HUES48 (cell line): Measurements from ENCODE around the gene MEIOB.
A peak's percentile ranks its signal among the peaks of the same experiment; 100 is the strongest.

Experiments used
- H3K27ac ChIP-seq: one replicate; pipeline ENCODE4 v1.7.0; 2013; ENCODE audit warnings: low read depth, low read length, inconsistent platforms
- H3K27me3 ChIP-seq: 2 replicates; pipeline ENCODE4 v1.6.1; 2013; ENCODE audit warnings: mild to moderate bottlenecking, low read length; ENCODE audit not compliant: control insufficient read depth, insufficient read depth
- H3K36me3 ChIP-seq: 2 replicates; pipeline ENCODE4 v1.6.1; 2013; ENCODE audit warnings: low read length; ENCODE audit not compliant: control insufficient read depth, insufficient read depth
- H3K4me1 ChIP-seq: 2 replicates; pipeline ENCODE4 v1.6.1; 2013; ENCODE audit warnings: mild to moderate bottlenecking, low read length; ENCODE audit not compliant: control insufficient read depth, insufficient read depth
- H3K4me3 ChIP-seq: 2 replicates; pipeline ENCODE4 v1.5.1; 2013; ENCODE audit warnings: mild to moderate bottlenecking, low read depth, low read length
- H3K9ac ChIP-seq: 2 replicates; pipeline ENCODE4 v1.6.1; 2013; ENCODE audit warnings: mild to moderate bottlenecking, low read depth, low read length, moderate library complexity
- H3K9me3 ChIP-seq: 2 replicates; pipeline ENCODE4 v1.6.1; 2013; ENCODE audit warnings: low read length; ENCODE audit not compliant: control insufficient read depth, insufficient read depth

MEIOB gene

DNA sequence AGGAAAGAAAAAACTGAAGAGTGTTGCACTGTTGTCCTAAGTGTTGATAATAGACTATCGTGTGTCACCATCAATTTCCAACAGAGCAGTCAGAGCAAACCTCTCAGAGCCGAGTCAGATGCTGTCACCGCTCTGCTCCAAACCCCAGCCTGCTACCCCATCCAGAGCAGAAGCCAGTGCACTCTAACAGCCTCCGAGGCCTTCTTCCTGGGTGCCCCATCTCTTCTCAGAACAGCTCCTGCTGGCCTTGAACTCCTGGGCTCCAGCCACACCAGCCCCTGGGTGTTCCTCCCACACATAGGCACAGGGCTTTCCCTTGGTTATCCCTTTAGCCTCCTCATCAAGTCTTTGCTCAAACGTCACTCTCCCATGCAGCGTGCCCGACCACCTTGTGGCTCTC, 21.0 kb downstream of the MEIOB start:
- H3K4me1 ChIP-seq, result no peaks in the 10 kb centered on the region
- no peaks in the 10 kb centered on the region for H3K9me3 ChIP-seq
- no peak overlapping the region for H3K9ac ChIP-seq
- no peaks in the 10 kb centered on the region for H3K36me3 ChIP-seq
- H3K27me3 ChIP-seq, result peaks cover 11% of the 10 kb centered on the region
- no peak overlapping the region for H3K27ac ChIP-seq
- H3K4me3 ChIP-seq, result no peak overlapping the region

DNA sequence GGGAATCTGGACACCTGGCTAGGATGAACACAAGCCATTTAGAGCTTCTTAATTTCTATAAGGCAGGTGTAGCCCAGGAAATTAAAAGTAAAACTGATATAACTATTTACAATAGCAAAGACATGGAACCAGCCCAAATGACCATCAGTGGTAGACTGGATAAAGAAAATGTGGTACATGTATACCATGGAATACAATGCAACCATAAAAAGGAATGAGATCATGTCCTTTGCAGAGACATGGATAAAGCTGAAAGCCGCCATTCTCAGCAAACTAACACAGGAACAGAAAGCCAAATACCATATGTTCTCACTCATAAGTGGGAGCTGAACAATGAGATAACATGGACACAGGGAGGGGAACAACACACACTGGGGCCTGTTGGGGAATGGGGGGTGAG, 25.5 kb downstream of the MEIOB start:
- Histone ChIP-seq H3K4me1 (no peaks in the 10 kb centered on the region), H3K27ac (no peak overlapping the region), H3K9me3 (no peaks in the 10 kb centered on the region), H3K27me3 (peaks cover 3% of the 10 kb centered on the region; the same call in 1 of the 2 replicates), H3K36me3 (no peaks in the 10 kb centered on the region), H3K9ac (no peak overlapping the region), H3K4me3 (no peak overlapping the region)

DNA sequence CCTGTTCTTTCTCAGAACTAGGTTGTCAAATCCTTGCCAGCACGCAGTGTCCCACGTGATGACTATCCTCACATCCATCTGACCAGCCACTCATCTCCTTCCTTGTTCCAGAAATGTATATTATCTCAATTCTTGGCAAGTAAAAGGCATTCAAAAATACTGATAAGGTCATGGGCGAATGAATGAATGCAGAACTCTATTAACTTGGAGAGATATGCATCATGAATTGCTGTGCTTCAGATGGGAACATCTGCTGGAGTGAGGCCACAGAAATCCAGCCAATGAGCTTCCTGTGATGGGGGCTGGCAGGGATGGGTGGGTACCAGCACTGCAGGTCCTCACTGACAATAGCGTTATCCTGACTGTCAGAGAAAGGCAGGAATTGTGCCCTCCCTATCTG, 26.0 kb downstream of the MEIOB start:
- H3K9ac ChIP-seq, result no peak overlapping the region
- no peaks in the 10 kb centered on the region for H3K36me3 ChIP-seq
- H3K4me3 ChIP-seq, result no peak overlapping the region
- no peaks in the 10 kb centered on the region for H3K4me1 ChIP-seq
- H3K9me3 ChIP-seq, result no peaks in the 10 kb centered on the region
- no peak overlapping the region for H3K27ac ChIP-seq
- H3K27me3 ChIP-seq, result peaks cover 3% of the 10 kb centered on the region; the same call in 1 of the 2 replicates

DNA sequence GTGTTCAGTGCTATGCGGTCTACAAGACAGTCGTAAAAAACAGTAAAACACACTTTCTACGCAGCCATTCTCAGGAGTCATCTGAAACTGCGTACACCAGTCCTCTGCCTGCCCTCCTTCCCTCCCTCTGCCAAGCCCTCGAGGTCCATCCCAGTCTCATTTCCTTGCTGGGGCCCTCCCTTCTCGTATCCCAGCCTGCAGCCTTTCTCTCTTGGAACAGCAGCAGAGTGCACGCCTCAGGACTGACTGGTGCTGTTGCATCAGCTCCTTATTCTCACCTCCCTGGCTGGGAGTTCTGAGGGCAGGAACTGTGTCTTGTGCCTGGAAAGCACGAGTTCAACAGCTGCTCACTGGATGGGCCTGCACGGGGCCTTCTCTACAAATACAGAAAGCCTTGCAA, 32.4 kb downstream of the MEIOB start:
- no peaks in the 10 kb centered on the region for H3K36me3 ChIP-seq
- no peaks in the 10 kb centered on the region for H3K27me3 ChIP-seq
- no peak overlapping the region for H3K9ac ChIP-seq
- H3K9me3 ChIP-seq, result no peaks in the 10 kb centered on the region
- no peaks in the 10 kb centered on the region for H3K4me1 ChIP-seq
- H3K4me3 ChIP-seq, result no peak overlapping the region
- no peak overlapping the region for H3K27ac ChIP-seq

DNA sequence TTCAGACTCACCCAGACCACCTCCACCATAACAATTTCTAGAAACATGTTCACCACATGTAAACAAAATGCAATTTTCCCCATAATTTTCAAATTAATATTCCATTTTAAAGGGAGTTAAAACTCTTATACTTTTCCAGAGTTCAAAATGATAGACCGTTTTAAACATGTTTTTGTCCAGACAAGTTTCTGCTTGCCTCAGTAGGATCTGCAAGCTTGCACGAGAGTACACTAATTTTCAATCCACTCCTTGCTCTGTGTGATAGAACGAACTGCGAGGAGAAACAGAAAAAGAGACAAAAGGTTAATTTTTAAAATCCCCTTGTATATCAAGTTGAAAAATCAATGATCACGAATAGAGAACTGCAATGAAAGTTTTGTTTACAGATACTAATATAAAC, 37.9 kb downstream of the MEIOB start:
- Histone ChIP-seq H3K4me3 (no peak overlapping the region), H3K9me3 (no peaks in the 10 kb centered on the region), H3K36me3 (peaks cover 3% of the 10 kb centered on the region; the same call in 1 of the 2 replicates), H3K27ac (no peak overlapping the region), H3K27me3 (no peaks in the 10 kb centered on the region), H3K9ac (no peak overlapping the region), H3K4me1 (no peaks in the 10 kb centered on the region)

DNA sequence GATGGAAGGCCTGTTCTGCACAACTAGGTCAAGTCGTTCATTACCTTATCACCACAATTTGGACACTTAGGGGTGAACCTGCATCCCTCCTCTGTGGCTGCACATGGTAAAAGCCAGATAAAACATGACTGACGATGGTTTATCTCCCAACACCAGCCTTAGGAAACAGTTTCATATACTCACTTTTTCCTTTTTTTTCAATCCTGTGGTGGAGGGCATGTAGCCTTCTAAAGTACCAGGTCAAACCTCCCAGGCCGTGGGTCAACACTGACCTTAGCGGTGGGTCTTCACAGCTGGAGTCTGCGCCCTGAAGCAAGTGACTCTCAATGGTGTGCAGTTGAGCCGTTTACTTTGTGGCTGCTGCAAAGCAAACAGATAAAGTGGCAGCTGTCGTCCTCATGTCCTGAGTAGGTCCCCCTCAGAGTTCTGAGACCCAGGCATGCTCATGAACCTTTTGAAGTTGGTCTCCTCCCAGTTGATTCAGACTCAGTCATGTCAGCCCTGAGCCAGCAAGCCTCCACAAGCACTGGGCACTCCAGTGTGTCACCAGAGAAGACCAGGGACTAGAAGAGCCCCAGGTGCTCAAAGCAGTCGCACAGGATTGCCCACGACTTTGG, 39.0 kb downstream of the MEIOB start:
- no peak overlapping the region for H3K27ac ChIP-seq
- no peak overlapping the region for H3K4me3 ChIP-seq
- H3K4me1 ChIP-seq, result peaks cover 6% of the 10 kb centered on the region; the same call in 1 of the 2 replicates
- H3K9ac ChIP-seq, result no peak overlapping the region
- H3K27me3 ChIP-seq, result no peaks in the 10 kb centered on the region
- H3K9me3 ChIP-seq, result no peaks in the 10 kb centered on the region
- H3K36me3 ChIP-seq, result peaks cover 6% of the 10 kb centered on the region; the same call in 1 of the 2 replicates

DNA sequence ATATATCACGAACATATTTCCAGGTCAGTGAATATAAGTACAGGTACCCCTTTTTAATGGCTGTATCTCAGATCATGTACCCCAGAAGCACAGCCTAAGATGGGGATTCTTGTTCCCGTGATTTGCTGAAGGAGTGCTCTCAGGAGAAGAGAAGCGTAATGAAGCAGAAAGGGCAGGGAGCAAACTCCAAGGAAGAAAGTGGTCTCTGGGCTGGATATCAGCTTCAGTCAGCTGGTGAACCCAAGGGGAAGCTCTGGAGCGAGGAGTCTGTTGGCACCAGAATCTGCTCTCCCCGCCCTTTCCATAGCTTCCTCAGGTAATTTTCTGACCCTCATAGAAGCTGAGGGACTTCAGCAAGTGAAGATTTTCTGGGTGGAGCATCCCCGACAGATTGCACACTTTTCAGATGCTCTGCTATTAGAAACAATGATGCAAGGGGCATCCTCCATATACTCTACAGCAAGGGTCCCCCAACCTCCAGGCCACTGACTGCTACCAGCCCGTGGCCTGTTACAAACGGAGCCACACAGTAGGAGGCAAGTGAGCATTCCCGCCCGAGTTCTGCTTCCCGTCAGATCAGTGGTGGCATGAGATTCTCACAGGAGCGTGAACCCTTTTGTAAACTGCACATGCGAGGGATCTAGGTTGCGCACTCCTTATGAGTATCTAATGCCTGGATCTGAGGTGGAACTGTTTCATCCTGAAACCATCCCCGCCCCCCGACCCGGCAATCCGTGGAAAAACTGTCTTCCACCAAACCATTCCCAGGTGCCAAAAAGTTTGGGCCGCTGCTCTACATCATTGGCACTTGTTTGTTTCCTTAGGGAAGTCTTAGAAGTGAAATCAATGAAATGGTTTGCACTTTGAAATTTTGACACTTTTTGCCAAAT, 40.5 kb downstream of the MEIOB start:
- H3K36me3 ChIP-seq, result peaks cover 6% of the 10 kb centered on the region; the same call in 1 of the 2 replicates
- H3K4me1 ChIP-seq, result peaks cover 6% of the 10 kb centered on the region; the same call in 1 of the 2 replicates
- no peak overlapping the region for H3K4me3 ChIP-seq
- no peak overlapping the region for H3K9ac ChIP-seq
- no peak overlapping the region for H3K27ac ChIP-seq
- no peaks in the 10 kb centered on the region for H3K9me3 ChIP-seq
- no peaks in the 10 kb centered on the region for H3K27me3 ChIP-seq

DNA sequence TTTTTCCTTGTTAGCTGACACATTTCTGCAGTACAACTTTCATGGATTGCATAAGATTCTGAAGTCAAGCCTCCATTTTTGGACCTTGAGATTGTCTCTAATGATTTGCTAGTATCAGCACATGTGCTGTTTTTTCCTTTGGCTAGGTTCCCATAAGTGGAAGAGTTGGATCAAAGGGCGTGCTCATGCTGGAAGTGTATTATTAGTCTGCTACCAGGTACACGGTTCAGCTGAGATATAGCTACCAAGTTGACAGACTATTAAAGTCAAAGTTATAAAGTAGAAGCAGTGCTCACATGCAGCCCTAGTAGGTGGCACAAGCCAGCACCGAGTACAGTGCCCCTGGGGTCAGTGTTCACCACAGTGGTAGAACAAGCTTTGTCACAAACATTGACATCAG, 41.8 kb downstream of the MEIOB start:
- H3K4me1 ChIP-seq, result peaks cover 6% of the 10 kb centered on the region; the same call in 1 of the 2 replicates
- H3K27ac ChIP-seq, result no peak overlapping the region
- no peak overlapping the region for H3K9ac ChIP-seq
- H3K4me3 ChIP-seq, result no peak overlapping the region
- no peaks in the 10 kb centered on the region for H3K27me3 ChIP-seq
- peaks cover 6% of the 10 kb centered on the region; the same call in 1 of the 2 replicates for H3K36me3 ChIP-seq
- H3K9me3 ChIP-seq, result no peaks in the 10 kb centered on the region

DNA sequence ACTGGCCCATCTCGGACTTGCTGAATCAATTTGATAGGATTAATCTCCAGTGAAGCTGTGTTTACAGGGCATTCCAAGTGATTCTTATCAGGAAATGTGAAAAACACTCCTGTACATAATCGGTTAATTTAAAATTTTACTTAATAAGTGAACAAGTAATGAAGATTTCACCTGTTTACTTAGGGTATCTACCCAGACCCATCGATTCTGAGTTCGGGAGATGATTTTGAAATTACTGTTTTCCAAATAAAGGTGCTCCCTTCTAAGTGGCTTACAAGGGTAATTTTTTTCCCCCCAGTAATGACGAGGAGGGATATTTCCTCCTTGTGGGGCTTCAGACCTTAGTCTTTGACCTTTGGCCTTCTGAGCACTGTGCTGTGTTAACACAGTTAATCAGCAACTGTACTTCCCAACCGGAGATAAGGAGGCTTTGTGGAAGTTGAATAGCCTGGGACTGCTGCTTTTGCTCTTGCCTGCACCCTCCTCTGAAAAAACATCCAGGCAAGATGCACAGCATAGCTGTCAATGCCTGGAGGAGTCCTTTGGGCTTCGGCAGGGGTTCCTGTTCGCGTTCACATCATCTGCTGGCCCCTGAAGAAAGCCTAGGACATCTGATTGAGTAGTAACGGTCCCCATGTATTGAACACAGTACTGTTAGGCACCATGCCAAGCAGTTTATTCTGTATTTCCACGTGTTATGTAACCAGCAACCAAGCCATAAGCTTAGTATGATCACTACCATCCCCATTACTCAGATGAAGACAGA, 43.1 kb downstream of the MEIOB start:
- peaks cover 6% of the 10 kb centered on the region; the same call in 1 of the 2 replicates for H3K4me1 ChIP-seq
- H3K36me3 ChIP-seq, result peaks cover 6% of the 10 kb centered on the region; the same call in 1 of the 2 replicates
- H3K4me3 ChIP-seq, result peak overlapping the region; percentile 95
- H3K27ac ChIP-seq, result no peak overlapping the region
- H3K9ac ChIP-seq, result no peak overlapping the region
- no peaks in the 10 kb centered on the region for H3K27me3 ChIP-seq
- no peaks in the 10 kb centered on the region for H3K9me3 ChIP-seq

DNA sequence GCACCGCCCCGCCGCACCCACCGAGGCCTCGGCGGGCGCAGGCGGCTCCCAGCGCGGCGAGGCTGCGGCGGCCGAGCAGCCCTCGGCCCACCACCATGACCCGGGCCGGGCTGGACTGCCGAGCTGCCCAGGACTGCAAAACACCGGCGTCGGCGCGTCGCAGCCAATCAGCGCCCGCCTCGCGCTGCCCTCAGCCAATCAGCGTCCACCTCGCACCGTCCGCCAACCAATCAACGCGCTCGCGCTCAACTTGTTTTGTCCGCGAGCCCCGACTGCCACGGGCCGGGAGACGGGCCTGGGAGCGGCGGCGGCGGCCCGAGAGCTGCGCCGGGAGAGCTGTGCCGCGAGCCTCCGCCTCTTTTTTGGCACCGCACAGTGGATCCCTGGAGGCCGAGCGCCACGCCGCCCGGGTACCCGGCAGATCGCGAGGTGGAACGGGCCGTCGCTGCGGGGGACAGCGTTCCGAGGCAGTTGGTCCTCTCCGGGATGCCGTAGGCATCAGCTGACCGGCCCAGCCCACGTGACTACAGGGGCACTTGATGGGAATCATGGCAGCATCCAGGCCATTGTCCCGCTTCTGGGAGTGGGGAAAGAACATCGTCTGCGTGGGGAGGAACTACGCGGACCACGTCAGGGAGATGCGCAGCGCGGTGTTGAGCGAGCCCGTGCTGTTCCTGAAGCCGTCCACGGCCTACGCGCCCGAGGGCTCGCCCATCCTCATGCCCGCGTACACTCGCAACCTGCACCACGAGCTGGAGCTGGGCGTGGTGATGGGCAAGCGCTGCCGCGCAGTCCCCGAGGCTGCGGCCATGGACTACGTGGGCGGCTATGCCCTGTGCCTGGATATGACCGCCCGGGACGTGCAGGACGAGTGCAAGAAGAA, 45.0 kb downstream of the MEIOB start, which contains the start of the genes FAHD1 and HAGH:
TSS of gene FAHD1 (plus strand) at position 516 of the 883 bp plus-strand sequence. CDS start at position 549, 33 bp downstream.
TSS of gene HAGH (minus strand) at position 135 of the 883 bp plus-strand sequence. CDS start at position 97, 38 bp downstream.
- Histone ChIP-seq H3K27me3 (no peaks in the 10 kb centered on the region), H3K36me3 (peaks cover 14% of the 10 kb centered on the region; the same call in 1 of the 2 replicates), H3K4me3 (peak within 1 kb of the TSS; percentile 95), H3K9me3 (no peaks in the 10 kb centered on the region), H3K9ac (peak within 1 kb of the TSS; percentile 79), H3K27ac (peak within 1 kb of the TSS; percentile 84), H3K4me1 (peaks cover 6% of the 10 kb centered on the region; the same call in 1 of the 2 replicates)
